Ascending aorta (tissue), 2 donors: Measurements from ENCODE around the gene LYRM4. TPM values are rescaled to one million over a fixed set of nuclear protein-coding genes. Genes with fewer than 3 reads are reported as not detected.

Experiments
- DNase-seq, 2 donors: peaks; one replicate each; pipeline ENCODE4 v3.0.0-alpha.2; 2019; ENCODE audit warnings: low spot score in 2 of 2
- H3K27ac ChIP-seq, 2 donors: fragments of 200-600 bp; sonication (generic); one replicate each; pipeline ENCODE4 v1.5.1; 2016 to 2017; ENCODE audit warnings: mild to moderate bottlenecking in 1 of 2
- H3K27me3 ChIP-seq: fragments of 200-600 bp; sonication (generic); one replicate; pipeline ENCODE4 v1.5.1; 2017
- H3K36me3 ChIP-seq, 2 donors: fragments of 200-600 bp; sonication (generic); one replicate each; pipeline ENCODE4 v1.5.1; 2016
- H3K4me1 ChIP-seq, 2 donors: fragments of 200-600 bp; sonication (generic); one replicate each; pipeline ENCODE4 v1.5.1; 2016 to 2017; ENCODE audit warnings: mild to moderate bottlenecking in 1 of 2
- H3K4me3 ChIP-seq, 2 donors: fragments of 200-600 bp; sonication (generic); one replicate each; pipeline ENCODE4 v1.5.1; 2016 to 2017; ENCODE audit warnings: mild to moderate bottlenecking in 1 of 2
- H3K9me3 ChIP-seq, 2 donors: fragments of 200-600 bp; sonication (generic); one replicate each; pipeline ENCODE4 v1.5.1; 2016
- CTCF ChIP-seq, 3 experiments: fragments of 200-600 bp in 2 of 3; fragments of 450-650 bp in 1 of 3; sonication (generic) in 2 of 3; IDR thresholded peaks; one replicate each; pipeline ENCODE4 v1.5.1; 2016 to 2019; ENCODE audit warnings: antibody characterized with exemption in 3 of 3, mild to moderate bottlenecking in 1 of 3, moderate library complexity in 1 of 3
- intact Hi-C: fragments of 100-400 bp; cut with DNase I; formaldehyde crosslinking; loops from one replicate; pipeline ENCODE4 v1.15.1; 2023
- total RNA-seq: library from RNA; depleted of rRNA; stranded (reverse); fragments of >200 nt; gene quantifications from one replicate; pipeline ENCODE4 v1.1.0, GENCODE V29; 2016

The LYRM4 gene
- total RNA-seq, 1 donor from 2014 or later: 10.5 TPM

- Histone ChIP-seq H3K4me3 (no peak overlapping the region), H3K9me3 (no peaks in the 10 kb centered on the region), H3K36me3 (no peaks in the 10 kb centered on the region), H3K4me1 (no peaks in the 10 kb centered on the region), H3K27ac (no peak overlapping the region), H3K27me3 (no peaks in the 10 kb centered on the region)
- TF ChIP-seq CTCF (IDR thresholded peaks at IDR 0.05): no peak
- DNase-seq: no peak
- intact Hi-C loops: no loop called here
Observed at GRCh38 chr6:5102267-5102970, 158.3 kb downstream of the LYRM4 start.

- intact Hi-C loops: no loop called here
- no peaks in the 10 kb centered on the region for H3K9me3 ChIP-seq
- H3K4me3 ChIP-seq: no peak overlapping the region
- H3K36me3 ChIP-seq: no peaks in the 10 kb centered on the region
- DNase-seq: no peak
- no peak for TF ChIP-seq CTCF (IDR thresholded peaks at IDR 0.05)
- no peaks in the 10 kb centered on the region for H3K27me3 ChIP-seq
- H3K27ac ChIP-seq: no peak overlapping the region
- H3K4me1 ChIP-seq: no peaks in the 10 kb centered on the region
Observed at GRCh38 chr6:5100806-5101205, 159.9 kb downstream of the LYRM4 start.

- TF ChIP-seq CTCF (IDR thresholded peaks at IDR 0.05): no peak
- Histone ChIP-seq H3K27ac (no peak overlapping the region), H3K27me3 (no peaks in the 10 kb centered on the region), H3K4me1 (no peaks in the 10 kb centered on the region), H3K4me3 (no peak overlapping the region), H3K9me3 (no peaks in the 10 kb centered on the region), H3K36me3 (no peaks in the 10 kb centered on the region)
- intact Hi-C loops: no loop called here
- no peak for DNase-seq
Observed at GRCh38 chr6:5099537-5099936, 161.2 kb downstream of the LYRM4 start.

GRCh38 chr6:5098501-5099270 is 162.1 kb downstream of the LYRM4 start:
- intact Hi-C loops: no loop called here
- Histone ChIP-seq H3K4me3 (no peak overlapping the region), H3K36me3 (no peaks in the 10 kb centered on the region), H3K27ac (no peak overlapping the region), H3K9me3 (no peaks in the 10 kb centered on the region), H3K4me1 (no peaks in the 10 kb centered on the region), H3K27me3 (no peaks in the 10 kb centered on the region)
- no peak for DNase-seq
- no peak for TF ChIP-seq CTCF (IDR thresholded peaks at IDR 0.05)

- no peaks in the 10 kb centered on the region for H3K9me3 ChIP-seq
- no peaks in the 10 kb centered on the region for H3K36me3 ChIP-seq
- intact Hi-C loops: no loop called here
- DNase-seq: no peak
- H3K4me1 ChIP-seq: no peaks in the 10 kb centered on the region
- no peak for TF ChIP-seq CTCF (IDR thresholded peaks at IDR 0.05)
- no peaks in the 10 kb centered on the region for H3K27me3 ChIP-seq
- peak overlapping the region in 1 of 2 donors; percentile 53 for H3K27ac ChIP-seq
- no peak overlapping the region for H3K4me3 ChIP-seq
Observed at GRCh38 chr6:5096482-5096881, 164.3 kb downstream of the LYRM4 start.
